Activated gamma-delta T cell treated with anti-CD3 and anti-CD28 coated beads, Interleukin-2, amount 50 U/mL, for 16 hours (primary cell): Measurements from ENCODE around the gene SOX15.
"Not testable (repeated sequence)": the region's sequence is repeated elsewhere in the genome, so short reads cannot be mapped to it uniquely, and the experiment has no call there.

Experiments
- DNase-seq: peaks from one replicate; pipeline ENCODE4 v3.0.0-alpha.2; 2020; ENCODE audit warnings: low read depth

The SOX15 gene

DNA sequence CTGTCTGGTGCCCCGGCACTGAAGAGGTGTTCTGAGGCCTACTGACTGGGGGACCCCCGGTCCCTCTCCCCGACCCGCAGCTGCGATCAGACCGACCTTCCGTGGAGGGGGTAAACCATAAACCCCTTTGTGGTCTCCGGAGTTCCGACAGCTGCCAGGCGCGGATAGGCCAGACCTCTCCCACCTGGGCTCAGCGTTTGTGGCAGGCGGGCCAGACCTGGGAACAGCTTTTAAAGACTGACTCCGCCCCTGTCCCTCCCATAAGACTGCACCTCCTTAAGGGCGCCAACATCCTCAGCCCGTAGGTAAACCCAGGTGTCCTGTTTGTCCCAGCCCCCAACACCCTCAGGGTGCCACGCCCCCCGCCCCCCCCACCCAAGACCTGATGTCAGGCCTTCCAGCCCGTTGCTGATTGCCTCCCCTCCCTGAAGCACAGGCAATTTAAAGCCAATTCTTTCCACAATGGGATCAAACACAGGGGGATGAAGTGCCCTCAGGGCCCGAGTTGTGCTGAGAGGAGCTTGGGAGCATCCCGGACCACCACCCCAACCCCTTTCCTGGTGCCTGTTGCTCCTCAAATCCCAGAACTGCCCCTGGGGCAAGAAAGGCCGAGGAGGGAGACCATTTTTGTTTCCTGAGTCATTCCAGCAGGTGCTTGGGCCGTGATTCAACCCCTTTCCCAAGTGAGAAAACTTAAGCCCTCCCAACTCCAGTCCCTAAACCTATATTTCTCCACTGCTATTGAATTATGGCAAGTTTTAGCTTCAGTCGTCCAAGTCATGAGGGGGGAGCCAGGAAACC is at the start of gene SOX15:
Gene SOX15, minus strand, starts transcription at position 204 of the 801 bp plus-strand sequence. CDS start 418 bp downstream, outside the sequence.
- DNase-seq = no peak

DNA sequence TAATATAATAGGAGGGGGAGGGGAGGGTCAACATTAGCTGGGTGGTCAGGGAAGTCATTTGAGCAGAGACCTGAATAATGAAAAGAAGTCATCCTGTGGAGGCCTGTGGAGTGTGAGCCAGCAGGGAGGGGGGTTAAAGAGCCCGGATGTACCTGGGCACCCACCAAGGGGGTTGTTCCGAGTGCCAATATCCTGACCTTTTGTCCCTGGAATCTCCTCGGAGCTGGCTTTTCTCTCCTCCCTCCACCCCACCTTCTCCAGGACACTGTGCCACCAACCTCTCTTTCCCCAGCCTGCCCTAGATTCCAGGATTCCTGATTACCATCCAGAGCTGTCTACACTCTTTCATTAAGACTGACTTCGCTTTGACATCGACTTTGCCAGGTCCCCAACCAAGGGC is 46.3 kb upstream of the SOX15 start:
- no peak for DNase-seq

DNA sequence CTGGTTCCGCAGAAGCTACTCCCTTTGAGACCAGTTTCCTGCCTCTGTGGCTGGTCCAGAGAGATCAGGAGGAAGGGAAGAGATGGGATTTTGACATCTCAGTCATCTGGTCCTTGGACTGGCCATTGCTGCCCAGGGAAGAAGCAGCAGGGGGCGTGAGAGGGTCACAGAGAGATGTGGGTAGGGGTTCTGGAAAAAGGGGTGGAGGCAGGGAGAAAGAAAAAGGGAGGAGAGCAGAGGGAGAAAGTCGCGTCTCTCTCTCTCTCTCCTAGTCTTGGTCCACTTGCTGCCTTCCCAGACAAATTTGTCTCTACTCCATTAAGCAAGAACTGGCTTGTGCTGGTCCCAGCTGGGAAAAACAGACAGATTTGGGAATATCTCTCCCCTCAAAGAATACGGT is 44.5 kb upstream of the SOX15 start:
- DNase-seq = no peak

DNA sequence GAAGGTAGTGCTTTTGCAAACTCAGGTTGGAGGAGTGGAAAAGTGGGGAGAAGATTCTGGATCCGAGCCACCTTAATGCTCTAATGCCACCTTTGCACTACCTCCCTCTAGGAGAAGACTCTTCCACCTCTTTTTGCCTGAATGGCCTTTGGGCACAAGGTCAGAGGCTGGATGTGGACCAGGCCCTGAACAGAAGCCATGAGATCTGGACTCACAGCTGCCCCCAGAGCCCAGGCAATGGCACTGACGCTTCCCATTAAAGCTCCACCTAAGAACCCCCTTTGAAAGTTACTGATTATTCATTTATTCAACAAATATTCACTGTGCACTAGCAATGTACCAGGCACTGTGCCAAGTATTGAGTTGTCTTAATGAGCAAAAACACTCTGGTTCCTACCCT is 43.2 kb upstream of the SOX15 start:
- DNase-seq = no peak

DNA sequence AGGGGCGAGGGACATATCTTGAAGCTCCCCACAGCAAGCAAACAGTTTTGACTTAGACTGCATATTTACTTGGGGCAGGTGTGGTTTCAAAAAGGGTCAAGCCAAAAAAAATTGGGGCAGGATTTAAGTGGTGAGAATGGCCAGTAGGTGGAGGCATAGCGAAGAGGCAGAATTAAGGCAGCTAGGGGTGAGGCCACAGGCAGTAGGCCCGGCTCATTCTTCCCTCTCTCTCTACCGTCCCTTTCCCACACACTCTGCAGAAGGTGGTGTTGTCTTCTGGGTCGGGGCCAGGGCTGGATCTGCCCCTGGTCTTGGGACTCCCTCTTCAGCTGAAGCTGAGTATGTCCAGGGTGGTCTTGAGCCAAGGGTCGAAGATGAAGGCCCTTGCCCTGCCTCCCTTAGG is 42.6 kb upstream of the SOX15 start:
- no peak for DNase-seq

DNA sequence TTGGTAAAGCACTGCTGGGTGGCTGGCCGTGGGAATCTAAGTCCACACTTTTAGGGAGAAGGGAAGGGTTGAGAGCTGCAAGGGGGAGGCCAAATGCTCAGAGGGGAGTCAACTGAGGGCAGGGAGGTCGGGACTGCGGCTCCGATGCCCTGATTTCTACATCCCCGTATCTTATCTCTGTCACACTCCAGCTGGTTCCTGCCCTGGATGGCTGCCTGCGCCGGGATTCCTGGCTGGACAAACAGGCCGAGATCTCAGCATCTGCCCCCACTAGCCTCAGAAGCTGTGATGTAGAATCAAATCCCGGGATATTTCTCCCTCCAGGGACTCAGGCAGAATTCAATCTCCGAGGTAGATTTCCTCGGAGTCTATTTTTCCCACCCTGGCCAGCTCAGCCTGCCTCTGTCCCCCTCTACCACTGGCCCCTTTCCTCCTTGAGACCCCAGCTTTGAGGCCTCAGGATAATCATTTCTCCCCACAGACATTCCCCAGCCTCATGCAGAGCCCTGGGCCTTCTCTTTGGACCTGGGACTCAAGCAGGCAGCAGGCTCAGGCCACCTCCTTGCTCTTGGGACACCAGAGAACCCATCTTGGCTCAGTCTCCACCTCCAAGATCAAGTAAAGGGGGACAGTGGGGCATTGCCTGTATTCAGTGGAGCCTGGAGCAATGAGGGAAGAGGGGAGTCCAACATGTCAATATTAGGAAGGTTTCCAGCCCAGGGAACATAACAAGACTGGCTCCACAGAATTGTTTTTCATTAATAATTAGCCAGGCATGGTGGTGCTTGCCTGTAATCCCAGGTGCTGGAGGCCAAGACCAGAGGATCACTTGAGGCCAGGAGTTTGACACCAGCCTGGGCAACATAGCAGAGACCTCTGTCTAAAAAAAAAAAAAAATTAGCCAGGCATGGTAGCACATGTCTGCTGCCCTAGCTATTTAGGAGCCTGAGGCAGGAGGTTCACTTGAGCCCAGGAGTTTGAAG is 41.8 kb upstream of the SOX15 start:
- no peak for DNase-seq

DNA sequence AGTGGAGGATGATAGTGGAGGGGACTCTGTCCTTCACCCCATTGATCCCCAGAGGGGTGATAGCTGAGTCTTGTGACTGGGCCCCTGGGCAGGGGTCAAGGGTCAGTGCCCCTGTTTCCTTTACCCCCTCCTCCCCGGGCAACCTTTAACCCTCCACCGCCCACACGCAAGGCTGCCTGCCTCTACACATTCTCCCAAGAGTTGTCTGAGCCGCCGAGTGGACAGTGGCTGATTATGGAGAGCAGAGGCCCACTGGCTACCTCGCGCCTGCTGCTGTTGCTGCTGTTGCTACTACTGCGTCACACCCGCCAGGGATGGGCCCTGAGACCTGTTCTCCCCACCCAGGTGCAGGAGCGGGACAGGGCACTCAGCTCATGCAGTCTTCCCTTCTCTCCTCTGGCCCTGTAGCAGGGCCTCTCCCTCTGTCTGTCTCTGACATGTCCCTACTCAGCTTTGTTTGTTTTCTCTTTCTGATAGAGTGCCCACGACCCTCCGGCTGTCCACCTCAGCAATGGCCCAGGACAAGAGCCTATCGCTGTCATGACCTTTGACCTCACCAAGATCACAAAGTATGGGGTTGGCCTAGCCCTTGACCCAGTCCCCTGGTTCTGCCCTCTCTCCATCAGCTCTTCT is 40.2 kb upstream of the SOX15 start, which contains the start of gene SHBG:
Gene SHBG, plus strand, starts transcription at position 197 of the 633 bp plus-strand sequence. Its CDS starts 38 bp downstream, at position 235.
- no peak for DNase-seq

DNA sequence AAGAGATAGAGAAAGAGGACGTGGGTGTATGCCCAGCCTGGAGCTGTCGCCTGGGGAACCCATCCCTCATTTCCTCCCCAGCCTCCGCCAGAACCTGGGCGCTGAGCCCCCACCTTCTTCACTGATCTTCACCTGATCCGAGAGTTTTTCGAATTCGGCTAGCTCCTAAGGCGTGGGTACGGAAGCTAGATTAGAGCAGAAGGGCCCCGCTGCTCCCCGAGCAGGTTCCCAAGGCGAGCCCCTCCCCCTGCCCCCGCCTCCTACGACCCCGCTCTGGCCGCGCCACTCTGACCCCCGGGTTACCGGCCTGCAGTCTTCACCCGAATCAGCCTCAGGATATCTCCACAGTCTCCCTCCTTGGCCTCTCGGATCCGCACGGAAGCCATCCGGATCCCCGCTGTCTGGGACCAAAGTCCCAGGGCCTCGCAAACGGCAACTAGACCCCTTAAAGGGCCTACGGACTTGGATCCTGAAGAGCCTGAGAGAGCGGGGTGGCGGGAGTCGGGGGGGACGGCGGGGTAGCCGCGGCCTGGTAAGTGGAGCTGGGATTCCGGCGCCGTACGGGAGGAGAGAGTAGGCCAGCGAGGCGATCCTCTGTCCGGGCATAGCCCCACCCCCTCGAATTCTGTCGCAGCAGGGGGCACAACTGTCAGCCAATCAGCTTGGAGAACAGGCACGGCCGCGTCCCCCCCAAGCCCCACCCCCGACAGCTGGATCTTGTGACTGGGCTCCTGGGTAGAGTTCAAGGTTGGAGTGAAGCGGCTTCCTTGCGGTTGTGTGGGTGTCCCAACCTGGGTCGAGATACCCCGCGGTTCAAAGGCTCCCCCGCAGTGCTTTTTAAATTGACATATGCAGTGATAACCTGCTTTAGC is 37.6 kb upstream of the SOX15 start, which contains the start of gene SAT2:
Gene SAT2, minus strand, starts transcription at position 572 of the 872 bp plus-strand sequence. Its CDS starts 186 bp downstream, at position 386.
- peak; percentile 79 for DNase-seq

DNA sequence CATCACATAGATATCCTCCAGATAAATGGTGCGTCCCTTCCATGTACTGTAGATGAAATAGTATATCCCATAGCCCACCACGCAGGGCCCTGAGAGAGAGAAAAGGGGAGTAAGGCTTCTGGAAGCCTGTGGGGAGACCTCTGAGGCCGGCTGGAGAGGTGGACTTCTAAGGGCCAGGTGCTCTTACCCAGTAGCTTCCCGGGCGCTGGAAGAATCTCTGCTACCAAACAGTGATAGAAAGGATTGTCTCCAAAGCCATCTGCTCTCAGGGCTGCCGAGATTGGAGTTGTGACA is 37.0 kb upstream of the SOX15 start:
- no peak for DNase-seq

DNA sequence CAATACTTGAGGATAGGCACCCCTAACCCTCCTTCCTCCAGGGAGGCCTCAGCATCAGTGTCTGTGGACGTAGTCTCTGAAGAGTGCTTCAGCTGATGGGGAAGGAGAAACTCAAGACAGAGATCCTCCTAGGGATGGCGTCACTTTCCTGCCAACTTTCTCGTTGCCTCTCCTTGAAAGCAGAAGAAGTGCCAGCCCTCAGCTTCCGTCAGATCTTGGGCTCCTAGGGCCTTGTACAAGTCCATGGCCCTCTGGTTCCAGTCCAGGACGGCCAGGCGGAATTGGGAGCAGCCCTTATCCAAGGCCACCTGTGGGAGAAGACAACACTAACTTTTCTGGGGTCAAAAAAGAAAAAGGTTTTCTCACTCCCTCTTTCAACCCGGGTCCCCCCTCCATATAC is 36.4 kb upstream of the SOX15 start:
- no peak for DNase-seq

DNA sequence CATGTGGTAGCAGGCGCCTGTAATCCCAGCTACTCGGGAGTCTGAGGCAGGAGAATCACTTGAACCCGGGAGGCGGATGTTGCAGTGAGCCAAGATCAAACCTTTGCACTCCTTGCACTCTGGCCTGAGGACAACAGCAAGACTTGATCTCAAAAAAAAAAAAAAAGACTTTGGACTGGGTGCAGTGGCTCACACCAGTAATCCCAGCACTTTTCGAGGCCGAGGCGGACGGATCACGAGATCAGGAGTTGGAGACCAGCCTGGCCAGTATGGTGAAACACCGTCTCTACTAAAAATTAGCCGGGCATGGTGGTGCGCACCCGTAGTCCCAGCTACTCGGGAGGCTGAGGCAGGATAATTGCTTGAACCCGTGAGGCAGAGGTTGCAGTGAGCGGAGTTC is 35.9 kb upstream of the SOX15 start:
- DNase-seq = not testable (repeated sequence)

DNA sequence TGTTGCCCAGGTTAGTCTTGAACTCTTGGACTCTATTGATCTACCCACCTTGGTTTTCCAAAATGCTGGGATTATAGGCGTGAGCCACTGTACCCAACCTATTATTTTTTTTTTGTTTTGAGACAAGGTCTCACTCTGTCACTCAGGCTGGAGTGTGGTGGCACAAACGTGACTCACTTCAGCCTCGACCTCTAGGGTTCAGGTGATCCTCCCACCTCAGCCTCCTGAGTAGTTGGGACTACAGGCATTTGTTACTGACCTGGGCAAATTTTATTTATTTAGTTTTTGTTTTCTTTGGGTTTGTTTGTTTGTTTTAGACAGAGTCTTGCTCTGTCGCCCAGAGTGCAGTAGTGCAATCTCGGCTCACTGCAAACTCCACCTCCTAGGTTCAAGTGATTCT is 33.8 kb upstream of the SOX15 start:
- DNase-seq = no peak

DNA sequence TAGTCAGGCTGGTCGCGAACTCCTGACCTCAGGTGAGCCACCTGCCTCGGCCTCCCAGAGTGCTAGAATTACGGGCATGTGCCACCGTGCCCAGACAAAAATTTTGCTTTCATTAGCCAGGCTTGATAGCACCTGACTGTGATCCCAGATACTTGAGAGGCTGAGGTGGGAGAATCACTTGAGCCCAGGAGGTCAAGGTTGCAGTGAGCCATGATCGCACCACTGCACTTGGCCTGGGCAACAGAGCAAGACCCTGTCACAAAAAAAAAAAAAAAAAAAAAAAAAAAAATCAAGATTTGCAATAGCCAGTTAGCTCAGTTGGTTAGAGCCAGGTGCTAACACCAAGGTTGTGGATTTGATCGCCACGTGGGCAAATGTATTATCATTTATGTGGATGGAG is 30.9 kb upstream of the SOX15 start:
- no peak for DNase-seq

DNA sequence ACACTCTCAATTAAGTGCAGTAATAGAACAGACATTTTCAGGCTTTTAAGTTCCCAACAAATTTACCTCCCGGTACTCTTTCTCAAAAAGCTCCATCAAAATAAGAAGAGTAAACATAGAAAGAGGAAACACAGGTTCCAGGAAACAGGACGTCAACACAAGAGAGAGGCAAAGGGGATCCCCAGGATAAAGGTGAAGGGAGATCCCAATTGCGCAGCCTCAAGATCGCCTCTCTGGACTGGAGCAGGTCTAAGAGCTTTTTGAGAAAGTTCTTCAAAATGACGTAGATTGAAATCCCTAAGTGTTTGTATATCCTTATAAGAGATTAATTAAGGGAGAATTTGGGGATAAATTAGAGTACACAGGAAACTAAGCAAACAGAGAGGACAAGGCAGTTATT is 28.7 kb upstream of the SOX15 start:
- no peak for DNase-seq

DNA sequence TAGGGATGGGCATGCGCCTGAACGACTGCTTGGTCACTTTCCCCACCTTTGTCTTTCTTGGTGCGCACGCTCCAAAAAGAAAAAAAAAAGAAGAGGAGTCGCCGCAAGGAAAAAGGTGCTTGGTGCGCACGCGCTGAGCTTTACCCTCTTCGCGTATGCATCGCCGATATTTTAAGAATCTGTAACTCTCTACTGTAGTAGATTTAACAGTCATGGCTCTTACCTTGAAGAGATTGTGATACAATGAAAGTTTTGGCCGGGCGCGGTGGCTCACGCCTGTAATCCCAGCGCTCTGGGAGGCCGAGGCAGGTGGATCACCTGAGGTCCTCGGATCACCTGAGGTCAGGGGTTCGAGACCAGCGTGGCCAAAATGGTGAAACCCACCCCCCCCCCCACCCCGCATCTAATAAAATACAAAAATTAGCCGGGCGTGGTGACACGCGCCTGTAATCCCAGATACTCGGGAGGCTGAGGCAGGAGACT is 25.4 kb upstream of the SOX15 start:
- no peak for DNase-seq

DNA sequence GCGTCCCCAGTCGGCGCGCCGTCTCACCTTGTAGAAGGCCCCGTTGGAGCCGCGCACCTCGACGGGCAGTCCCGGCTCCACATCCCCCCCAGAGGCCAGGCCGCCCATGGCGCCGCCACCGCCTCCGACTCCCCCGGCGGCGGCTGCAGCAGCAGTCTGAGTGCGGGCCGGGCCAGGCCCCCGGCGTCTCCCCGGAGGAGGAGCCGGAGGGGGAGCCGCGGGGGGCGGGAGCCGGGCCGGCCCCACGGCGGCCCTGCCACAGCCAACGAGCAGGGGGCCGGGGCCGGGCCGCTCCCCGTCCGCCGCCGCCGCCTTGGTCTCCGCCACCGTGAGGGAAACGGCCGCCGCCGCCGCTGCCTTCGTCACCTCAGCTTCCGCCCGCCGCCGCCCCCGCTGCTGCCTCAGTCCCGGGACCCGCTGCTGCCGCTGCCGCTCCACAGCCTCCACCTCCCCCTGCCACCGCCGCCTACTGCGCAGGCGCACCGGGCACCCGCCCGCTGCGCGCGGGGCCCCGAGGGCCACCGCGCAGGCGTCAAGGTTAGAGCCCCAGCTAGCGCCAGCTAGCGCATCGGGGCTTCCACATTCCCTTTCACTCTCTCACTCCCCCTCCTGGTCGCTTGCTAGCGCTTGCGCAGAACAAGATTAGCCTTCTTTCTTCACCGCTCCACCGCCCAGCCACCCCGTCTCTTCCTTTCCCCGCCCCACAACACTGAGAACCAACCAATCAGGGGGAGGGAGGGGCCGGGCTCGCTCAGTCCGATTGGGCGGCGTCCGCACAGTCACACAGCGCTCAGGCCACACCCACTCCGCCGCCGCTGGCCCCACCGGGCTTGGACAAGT is 24.8 kb upstream of the SOX15 start, which contains the start of gene FXR2:
Gene FXR2, minus strand, starts transcription at position 473 of the 840 bp plus-strand sequence. Its CDS starts 365 bp downstream, at position 108.
- DNase-seq = peak; percentile 99

DNA sequence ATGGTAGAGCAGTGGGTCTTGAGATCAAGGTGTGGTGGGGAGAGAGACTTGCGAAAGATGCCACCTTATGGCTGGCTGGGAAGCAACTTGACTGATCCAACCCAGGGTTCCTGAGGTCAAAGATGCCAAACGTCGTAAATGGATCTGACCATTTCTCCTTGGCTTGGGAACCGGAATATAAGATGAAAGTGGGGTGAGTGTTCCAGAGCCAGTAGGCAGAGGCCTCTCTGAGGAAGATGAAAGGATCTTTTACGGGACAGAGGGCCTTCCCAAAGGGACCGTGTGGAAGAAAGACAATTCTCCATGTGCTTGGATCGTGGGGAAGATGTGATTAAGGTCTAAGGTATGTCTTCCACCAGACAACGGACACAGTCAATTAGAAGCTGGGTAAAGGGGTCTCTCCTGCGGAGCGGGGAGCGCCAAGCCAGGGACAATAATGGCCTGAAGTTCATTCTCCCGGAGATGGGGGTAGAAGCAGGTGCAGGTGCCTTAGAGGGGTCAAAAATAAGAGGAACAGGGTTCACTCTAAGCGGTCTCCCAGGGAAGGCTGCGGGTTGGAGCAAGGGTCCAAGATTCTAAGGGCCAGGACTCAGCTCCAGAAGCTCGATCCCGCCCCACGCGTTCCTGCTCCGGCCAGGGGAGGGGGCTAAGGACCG is 24.0 kb upstream of the SOX15 start:
- no peak for DNase-seq

DNA sequence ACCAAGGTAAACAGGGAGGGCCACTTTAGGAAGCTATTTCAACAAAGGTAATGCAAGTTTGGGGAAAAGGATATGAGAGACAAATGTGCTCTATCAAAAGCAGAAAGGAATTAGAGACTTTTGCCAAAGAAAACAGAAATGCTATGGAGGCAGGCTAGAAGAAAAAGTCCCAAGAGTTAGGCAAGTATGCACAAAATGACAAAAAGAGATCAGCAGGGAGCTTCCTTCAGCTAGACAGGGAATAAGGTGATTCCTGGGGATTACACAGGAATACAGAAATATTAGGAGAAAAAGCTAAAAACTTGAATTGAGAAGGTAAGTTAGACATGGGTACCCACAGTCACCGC is 22.4 kb upstream of the SOX15 start:
- no peak for DNase-seq

DNA sequence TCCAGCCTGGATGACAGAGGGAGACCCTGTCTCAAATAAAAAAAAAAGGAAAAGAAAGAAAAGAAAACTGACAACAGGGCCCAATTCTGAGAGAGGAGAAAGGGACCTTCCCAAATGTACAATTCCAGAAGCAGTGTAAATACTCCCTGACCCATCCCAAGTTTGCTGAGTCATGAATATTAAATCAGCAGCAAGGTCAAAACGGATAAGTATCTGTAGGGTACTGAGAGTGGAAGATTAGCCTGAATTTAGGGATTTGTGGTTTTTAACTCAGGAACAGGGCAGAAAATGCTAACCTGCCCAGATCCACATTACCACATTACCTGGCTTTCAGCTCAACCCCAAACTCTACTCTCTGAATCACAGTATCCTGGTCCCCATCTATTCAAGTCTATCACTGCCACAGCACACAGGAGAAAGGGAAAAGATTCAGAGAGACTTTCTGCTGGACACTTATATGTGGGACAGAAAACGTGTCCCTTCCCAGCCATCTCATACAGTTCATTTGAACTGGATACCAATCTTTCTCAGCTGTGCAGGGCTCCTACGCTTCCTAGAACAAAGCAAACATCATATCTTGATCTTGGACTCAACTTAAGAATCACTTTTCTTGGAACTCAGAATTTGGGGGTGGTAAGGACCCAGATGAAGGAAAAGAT is 21.9 kb upstream of the SOX15 start:
- DNase-seq = no peak
